Mucosa of rectum (tissue), 2 donors: ENCODE data around the gene PRPF19.

Experiments
- H3K27ac ChIP-seq, 2 donors: one replicate each; pipeline ENCODE4 v1.7.0; 2013; ENCODE audit warnings: inconsistent platforms in 2 of 2, low read depth in 2 of 2, low read length in 2 of 2
- H3K27me3 ChIP-seq, 2 donors: one replicate each; pipeline ENCODE4 v1.7.0; 2013; ENCODE audit warnings: low read length in 2 of 2; ENCODE audit not compliant: control insufficient read depth in 2 of 2, insufficient read depth in 2 of 2
- H3K36me3 ChIP-seq, 2 donors: one replicate each; pipeline ENCODE4 v1.7.0; 2013; ENCODE audit warnings: low read length in 2 of 2; ENCODE audit not compliant: control insufficient read depth in 2 of 2, insufficient read depth in 2 of 2
- H3K4me1 ChIP-seq, 2 donors: one replicate each; pipeline ENCODE4 v1.7.0; 2013; ENCODE audit warnings: low read length in 2 of 2, mild to moderate bottlenecking in 1 of 2; ENCODE audit not compliant: control insufficient read depth in 2 of 2, insufficient read depth in 2 of 2
- H3K4me3 ChIP-seq, 2 donors: one replicate each; pipeline ENCODE4 v1.7.0; 2013; ENCODE audit warnings: low read length in 2 of 2
- H3K9ac ChIP-seq, 2 donors: one replicate each; pipeline ENCODE4 v1.7.0; 2013; ENCODE audit warnings: low read length in 2 of 2, low read depth in 1 of 2, mild to moderate bottlenecking in 1 of 2
- H3K9me3 ChIP-seq, 2 donors: one replicate each; pipeline ENCODE4 v1.7.0; 2013; ENCODE audit warnings: low read length in 2 of 2; ENCODE audit not compliant: control insufficient read depth in 2 of 2
- donor health status: healthy.
- donor health status: Normal muscosa, but diverticular disease.

Gene PRPF19

GRCh38 chr11:60917267-60917666, 10.9 kb upstream of the PRPF19 start:
- H3K36me3 ChIP-seq: peaks cover 18 to 32% of the 10 kb centered on the region in 2 donors
- no peaks in the 10 kb centered on the region for H3K9me3 ChIP-seq
- no peak overlapping the region for H3K4me3 ChIP-seq
- no peak overlapping the region for H3K9ac ChIP-seq
- H3K27ac ChIP-seq: no peak overlapping the region
- peaks cover 19 to 25% of the 10 kb centered on the region in 2 donors for H3K4me1 ChIP-seq
- no peaks in the 10 kb centered on the region for H3K27me3 ChIP-seq

GRCh38 chr11:60916669-60917206, 10.4 kb upstream of the PRPF19 start:
- Histone ChIP-seq H3K36me3 (peaks cover 18 to 27% of the 10 kb centered on the region in 2 donors), H3K27ac (no peak overlapping the region), H3K4me1 (peaks cover 19 to 25% of the 10 kb centered on the region in 2 donors), H3K9ac (no peak overlapping the region), H3K27me3 (no peaks in the 10 kb centered on the region), H3K9me3 (no peaks in the 10 kb centered on the region), H3K4me3 (no peak overlapping the region)

- Histone ChIP-seq H3K9ac (peak overlapping the region; percentile 84 to 99), H3K4me1 (peaks cover 22 to 25% of the 10 kb centered on the region in 2 donors), H3K4me3 (peak overlapping the region; percentile 80 to 99), H3K27ac (peak overlapping the region; percentile 44 to 94), H3K36me3 (peaks cover 5 to 13% of the 10 kb centered on the region in 2 donors), H3K9me3 (no peaks in the 10 kb centered on the region), H3K27me3 (no peaks in the 10 kb centered on the region)
Observed at GRCh38 chr11:60915248-60915914, 9.0 kb upstream of the PRPF19 start.

GRCh38 chr11:60914633-60915247, 8.4 kb upstream of the PRPF19 start:
- peaks cover 0 to 7% of the 10 kb centered on the region in 2 donors for H3K36me3 ChIP-seq
- H3K9me3 ChIP-seq: no peaks in the 10 kb centered on the region
- H3K4me3 ChIP-seq: peak overlapping the region; percentile 80 to 99
- H3K27ac ChIP-seq: peak overlapping the region; percentile 91 to 94
- H3K4me1 ChIP-seq: peaks cover 22 to 25% of the 10 kb centered on the region in 2 donors
- no peaks in the 10 kb centered on the region for H3K27me3 ChIP-seq
- H3K9ac ChIP-seq: peak overlapping the region; percentile 84 to 99

GRCh38 chr11:60913793-60914632, 7.6 kb upstream of the PRPF19 start, which contains the start of gene TMEM109:
TMEM109 (plus strand) TSS chr11:60914158; CDS start chr11:60919694, 5,536 bp downstream.
- Histone ChIP-seq H3K4me1 (peaks cover 22 to 25% of the 10 kb centered on the region in 2 donors), H3K4me3 (peak within 1 kb of the TSS; percentile 80 to 99), H3K27ac (peak within 1 kb of the TSS; percentile 91 to 94), H3K9me3 (no peaks in the 10 kb centered on the region), H3K9ac (peak within 1 kb of the TSS; percentile 84 to 99), H3K27me3 (no peaks in the 10 kb centered on the region), H3K36me3 (peaks cover 0 to 3% of the 10 kb centered on the region in 2 donors)

GRCh38 chr11:60912851-60913528, 6.6 kb upstream of the PRPF19 start:
- peak overlapping the region in 1 of 2 donors; percentile 99 for H3K9ac ChIP-seq
- peak overlapping the region; percentile 91 to 94 for H3K27ac ChIP-seq
- H3K4me1 ChIP-seq: peaks cover 22 to 25% of the 10 kb centered on the region in 2 donors

GRCh38 chr11:60912223-60912850, 6.0 kb upstream of the PRPF19 start:
- Histone ChIP-seq H3K27me3 (no peaks in the 10 kb centered on the region), H3K9ac (no peak overlapping the region), H3K27ac (no peak overlapping the region), H3K9me3 (no peaks in the 10 kb centered on the region), H3K4me1 (peaks cover 22 to 25% of the 10 kb centered on the region in 2 donors), H3K4me3 (no peak overlapping the region), H3K36me3 (no peaks in the 10 kb centered on the region)

More at GRCh38 chr11:60912851-60913528, 6.6 kb upstream of the PRPF19 start:
- peaks cover 0 to 3% of the 10 kb centered on the region in 2 donors for H3K36me3 ChIP-seq
- H3K9me3 ChIP-seq: no peaks in the 10 kb centered on the region
- no peaks in the 10 kb centered on the region for H3K27me3 ChIP-seq
- H3K4me3 ChIP-seq: peak overlapping the region in 1 of 2 donors; percentile 99

GRCh38 chr11:60910711-60911380, 4.5 kb upstream of the PRPF19 start:
- H3K9ac ChIP-seq: no peak overlapping the region
- peaks cover 19 to 24% of the 10 kb centered on the region in 2 donors for H3K4me1 ChIP-seq
- no peaks in the 10 kb centered on the region for H3K27me3 ChIP-seq
- H3K9me3 ChIP-seq: no peaks in the 10 kb centered on the region
- H3K27ac ChIP-seq: peak overlapping the region in 1 of 2 donors; percentile 14
- no peaks in the 10 kb centered on the region for H3K36me3 ChIP-seq
- H3K4me3 ChIP-seq: no peak overlapping the region

- H3K27ac ChIP-seq: peak overlapping the region in 1 of 2 donors; percentile 44
- H3K4me1 ChIP-seq: peaks cover 14 to 20% of the 10 kb centered on the region in 2 donors
- no peaks in the 10 kb centered on the region for H3K36me3 ChIP-seq
- H3K27me3 ChIP-seq: no peaks in the 10 kb centered on the region
- H3K4me3 ChIP-seq: no peak overlapping the region
- H3K9ac ChIP-seq: no peak overlapping the region
- H3K9me3 ChIP-seq: no peaks in the 10 kb centered on the region
Observed at GRCh38 chr11:60910281-60910687, 3.9 kb upstream of the PRPF19 start.
